Nucleus accumbens (tissue), 56 donors: ENCODE measurements around the gene CPEB3.
A peak's percentile ranks its signal among the peaks of the same experiment; 100 is the strongest.

Experiments used
- DNase-seq, 56 donors: peaks; one replicate each; lab custom pipeline; 2025; lab: John Stamatoyannopoulos, UW

Gene CPEB3

GRCh38 chr10:92113911-92114600 lies 176.8 kb downstream of the CPEB3 start:
- no peak for DNase-seq

GRCh38 chr10:92112462-92112861 lies 178.4 kb downstream of the CPEB3 start:
- DNase-seq: no peak

GRCh38 chr10:92111336-92111939 lies 179.4 kb downstream of the CPEB3 start:
- DNase-seq: no peak

- DNase-seq: no peak
Observed at GRCh38 chr10:92110039-92110794, 180.7 kb downstream of the CPEB3 start.

- DNase-seq: no peak
Observed at GRCh38 chr10:92108747-92109146, 182.1 kb downstream of the CPEB3 start.

- DNase-seq: no peak
Observed at GRCh38 chr10:92108120-92108519, 182.8 kb downstream of the CPEB3 start.

- no peak for DNase-seq
Observed at GRCh38 chr10:92103376-92104090, 187.3 kb downstream of the CPEB3 start.

- DNase-seq: no peak
Observed at GRCh38 chr10:92102601-92103213, 188.2 kb downstream of the CPEB3 start.

GRCh38 chr10:92094960-92095359 lies 195.9 kb downstream of the CPEB3 start:
- peak in 1 of 56 donors; percentile 1 for DNase-seq

GRCh38 chr10:92091965-92092364 lies 198.9 kb downstream of the CPEB3 start:
- no peak for DNase-seq

GRCh38 chr10:92087750-92088395 lies 203.0 kb downstream of the CPEB3 start:
- DNase-seq: peak in 49 of 56 donors; percentile 0 to 80 (median 29)

GRCh38 chr10:92082583-92083280 lies 208.1 kb downstream of the CPEB3 start:
- no peak for DNase-seq

GRCh38 chr10:92081641-92082040 lies 209.2 kb downstream of the CPEB3 start:
- DNase-seq: no peak

- no peak for DNase-seq
Observed at GRCh38 chr10:92080244-92080643, 210.6 kb downstream of the CPEB3 start.

GRCh38 chr10:92079003-92079402 lies 211.9 kb downstream of the CPEB3 start:
- DNase-seq: no peak

- no peak for DNase-seq
Observed at GRCh38 chr10:92076722-92077121, 214.2 kb downstream of the CPEB3 start.

GRCh38 chr10:92075829-92076228 lies 215.0 kb downstream of the CPEB3 start:
- DNase-seq: no peak

- DNase-seq: no peak
Observed at GRCh38 chr10:92074126-92074887, 216.6 kb downstream of the CPEB3 start.

- DNase-seq: no peak
Observed at GRCh38 chr10:92068900-92069299, 222.0 kb downstream of the CPEB3 start.
